Measurements from ENCODE around the gene MET. TPM values are rescaled to one million over a fixed set of nuclear protein-coding genes. Genes with fewer than 3 reads are reported as not detected.

The MET gene
- total RNA-seq, 2 donors from 2014 or later: 2.5 to 7.3 TPM

DNA sequence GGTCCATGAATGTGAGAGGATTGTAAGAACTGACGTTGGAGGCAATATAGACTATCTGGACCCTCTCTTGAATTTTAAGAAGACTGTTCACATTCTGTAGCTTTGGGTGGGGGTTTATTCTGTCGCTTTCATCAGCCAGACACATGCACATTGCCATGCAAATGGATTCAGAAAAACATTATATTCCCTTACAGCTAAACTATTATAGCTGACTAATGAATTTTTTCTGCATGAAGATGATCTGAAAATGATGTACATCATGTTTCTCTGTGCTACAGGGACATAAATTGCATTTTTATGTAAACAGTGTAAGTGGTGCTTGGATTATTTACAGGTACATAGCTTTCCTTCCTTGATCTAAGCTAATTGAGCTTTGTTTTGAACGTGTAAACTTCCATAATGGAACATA lies 1.5 kb downstream of the MET start:
- H3K4me1 Mint-ChIP-seq: peaks cover 12% of the 10 kb centered on the region
- Histone ChIP-seq H3K9me3 (ENCODE audit: control insufficient read depth, low read length) (no peaks in the 10 kb centered on the region), H3K4me3 (ENCODE audit: low read length) (no peak overlapping the region), H3K27me3 (ENCODE audit: control insufficient read depth, insufficient read depth, low read length, poor library complexity, severe bottlenecking) (peaks cover 85% of the 10 kb centered on the region), H3K27ac (ENCODE audit: low read depth, low read length) (no peak overlapping the region), H3K9ac (ENCODE audit: extremely low read depth, low read length, poor library complexity, severe bottlenecking) (no peak overlapping the region), H3K4me1 (ENCODE audit: control insufficient read depth, insufficient read depth, low read length) (peaks cover 2% of the 10 kb centered on the region), H3K36me3 (ENCODE audit: control insufficient read depth, insufficient read depth, low read length) (no peaks in the 10 kb centered on the region)
- no peaks in the 10 kb centered on the region for H3K36me3 Mint-ChIP-seq (ENCODE audit: low read depth)
- no peak overlapping the region for H3K27ac Mint-ChIP-seq
- 48 to 63% methylated on average over 2 to 3 of the region's 3 CpGs for WGBS, 2 experiments (ENCODE audit: insufficient coverage in 1 of 2, insufficient read length in 1 of 2)
- peaks cover 65% of the 10 kb centered on the region for H3K27me3 Mint-ChIP-seq (ENCODE audit: insufficient read depth)
- TF ChIP-seq, protein P1, sequence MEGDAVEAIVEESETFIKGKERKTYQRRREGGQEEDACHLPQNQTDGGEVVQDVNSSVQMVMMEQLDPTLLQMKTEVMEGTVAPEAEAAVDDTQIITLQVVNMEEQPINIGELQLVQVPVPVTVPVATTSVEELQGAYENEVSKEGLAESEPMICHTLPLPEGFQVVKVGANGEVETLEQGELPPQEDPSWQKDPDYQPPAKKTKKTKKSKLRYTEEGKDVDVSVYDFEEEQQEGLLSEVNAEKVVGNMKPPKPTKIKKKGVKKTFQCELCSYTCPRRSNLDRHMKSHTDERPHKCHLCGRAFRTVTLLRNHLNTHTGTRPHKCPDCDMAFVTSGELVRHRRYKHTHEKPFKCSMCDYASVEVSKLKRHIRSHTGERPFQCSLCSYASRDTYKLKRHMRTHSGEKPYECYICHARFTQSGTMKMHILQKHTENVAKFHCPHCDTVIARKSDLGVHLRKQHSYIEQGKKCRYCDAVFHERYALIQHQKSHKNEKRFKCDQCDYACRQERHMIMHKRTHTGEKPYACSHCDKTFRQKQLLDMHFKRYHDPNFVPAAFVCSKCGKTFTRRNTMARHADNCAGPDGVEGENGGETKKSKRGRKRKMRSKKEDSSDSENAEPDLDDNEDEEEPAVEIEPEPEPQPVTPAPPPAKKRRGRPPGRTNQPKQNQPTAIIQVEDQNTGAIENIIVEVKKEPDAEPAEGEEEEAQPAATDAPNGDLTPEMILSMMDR (conservative IDR thresholded peaks at IDR 0.05): no peak
- DNase-seq: no peak
- H3K4me3 Mint-ChIP-seq: peak overlapping the region; percentile 64
- H3K9me3 Mint-ChIP-seq: no peaks in the 10 kb centered on the region

DNA sequence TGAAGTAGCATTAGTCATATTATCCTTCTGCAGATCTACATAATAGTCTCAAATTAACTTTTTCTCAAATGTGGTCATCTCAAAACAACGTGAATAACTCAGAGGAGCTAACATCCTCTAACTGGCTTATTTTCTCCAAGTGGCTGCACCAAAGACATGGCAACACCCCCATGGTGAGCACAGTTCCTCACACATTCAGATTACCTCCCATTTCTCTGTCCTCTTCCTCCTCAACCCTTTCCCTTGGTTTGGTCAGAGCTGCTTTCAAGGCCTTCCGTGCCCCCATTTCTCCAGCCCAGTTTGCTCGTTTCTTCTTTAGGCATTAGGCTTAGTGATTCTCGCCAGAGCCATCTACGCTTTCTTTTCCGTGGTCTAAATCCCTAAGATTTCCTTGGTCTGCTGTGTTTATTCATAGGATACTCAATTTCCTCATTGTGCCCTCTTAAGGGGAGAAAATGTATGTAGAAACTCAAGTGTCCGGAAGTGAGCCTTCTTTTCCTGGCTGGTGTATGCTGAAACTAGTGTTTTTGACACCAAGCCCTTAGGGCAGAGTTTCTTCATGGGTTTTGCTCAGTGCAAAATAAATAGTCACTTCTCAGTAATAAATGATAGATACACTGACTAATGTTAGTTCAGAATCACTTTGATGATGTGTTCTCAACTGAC lies 2.6 kb downstream of the MET start:
- peaks cover 2% of the 10 kb centered on the region for H3K4me1 ChIP-seq (ENCODE audit: control insufficient read depth, insufficient read depth, low read length)
- Mint-ChIP-seq H3K27me3 (ENCODE audit: insufficient read depth) (peaks cover 53% of the 10 kb centered on the region), H3K27ac (no peak overlapping the region), H3K9me3 (no peaks in the 10 kb centered on the region), H3K4me1 (peaks cover 12% of the 10 kb centered on the region), H3K36me3 (ENCODE audit: low read depth) (no peaks in the 10 kb centered on the region), H3K4me3 (no peak overlapping the region)
- TF ChIP-seq, protein P1 (conservative IDR thresholded peaks at IDR 0.05): no peak
- no peak for DNase-seq
- 74 to 76% methylated on average over 7 of the region's 7 CpGs for WGBS, 2 experiments (ENCODE audit: insufficient coverage in 1 of 2, insufficient read length in 1 of 2)
- no peak overlapping the region for H3K9ac ChIP-seq (ENCODE audit: extremely low read depth, low read length, poor library complexity, severe bottlenecking)
- H3K9me3 ChIP-seq (ENCODE audit: control insufficient read depth, low read length): no peaks in the 10 kb centered on the region
- H3K27ac ChIP-seq (ENCODE audit: low read depth, low read length): no peak overlapping the region
- H3K4me3 ChIP-seq (ENCODE audit: low read length): no peak overlapping the region
- H3K27me3 ChIP-seq (ENCODE audit: control insufficient read depth, insufficient read depth, low read length, poor library complexity, severe bottlenecking): peaks cover 75% of the 10 kb centered on the region
- no peaks in the 10 kb centered on the region for H3K36me3 ChIP-seq (ENCODE audit: control insufficient read depth, insufficient read depth, low read length)

DNA sequence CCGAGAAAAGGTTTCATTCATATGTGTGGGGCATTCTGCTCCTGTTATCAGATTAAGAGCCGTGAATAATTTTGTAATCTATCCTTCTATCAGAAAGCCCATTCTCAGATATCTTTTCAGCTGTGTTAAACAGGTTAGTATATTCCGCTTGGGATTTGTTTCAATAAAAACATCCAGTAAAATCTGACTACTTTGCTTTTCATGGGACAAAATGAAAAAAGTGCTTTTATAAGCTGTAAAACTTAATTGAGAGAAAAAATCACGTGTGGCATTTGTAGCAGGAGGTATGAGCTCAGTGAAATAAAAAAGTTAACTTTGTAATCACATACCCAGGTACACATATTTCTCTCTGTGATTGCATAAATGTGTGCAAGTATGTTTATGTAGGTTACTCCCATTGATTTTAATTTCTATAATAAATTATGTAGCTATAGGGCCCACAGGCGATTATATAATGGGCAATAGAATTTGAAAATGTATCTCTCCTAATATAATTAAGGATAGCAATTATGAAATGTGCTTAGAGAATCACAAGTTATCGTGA lies 3.9 kb downstream of the MET start:
- DNase-seq: no peak
- peaks cover 12% of the 10 kb centered on the region for H3K4me1 Mint-ChIP-seq
- no peaks in the 10 kb centered on the region for H3K36me3 Mint-ChIP-seq (ENCODE audit: low read depth)
- no peak overlapping the region for H3K27ac ChIP-seq (ENCODE audit: low read depth, low read length)
- TF ChIP-seq, protein P1 (conservative IDR thresholded peaks at IDR 0.05): no peak
- 97% methylated on average over 4 of the region's 6 CpGs; no CpG with 5 or more reads in 1 of the 2 experiments for WGBS, 2 experiments (ENCODE audit: insufficient coverage in 1 of 2, insufficient read length in 1 of 2)
- no peaks in the 10 kb centered on the region for H3K9me3 ChIP-seq (ENCODE audit: control insufficient read depth, low read length)
- H3K27me3 Mint-ChIP-seq (ENCODE audit: insufficient read depth): peaks cover 46% of the 10 kb centered on the region
- peaks cover 2% of the 10 kb centered on the region for H3K4me1 ChIP-seq (ENCODE audit: control insufficient read depth, insufficient read depth, low read length)
- no peak overlapping the region for H3K9ac ChIP-seq (ENCODE audit: extremely low read depth, low read length, poor library complexity, severe bottlenecking)
- H3K4me3 ChIP-seq (ENCODE audit: low read length): no peak overlapping the region
- no peaks in the 10 kb centered on the region for H3K9me3 Mint-ChIP-seq
- peaks cover 65% of the 10 kb centered on the region for H3K27me3 ChIP-seq (ENCODE audit: control insufficient read depth, insufficient read depth, low read length, poor library complexity, severe bottlenecking)
- no peak overlapping the region for H3K4me3 Mint-ChIP-seq
- H3K36me3 ChIP-seq (ENCODE audit: control insufficient read depth, insufficient read depth, low read length): no peaks in the 10 kb centered on the region
- H3K27ac Mint-ChIP-seq: no peak overlapping the region
